NCI-H1092 (cell line): Measurements from ENCODE around the gene MAST4.

Experiments used
- DNase-seq: peaks from one replicate; lab custom pipeline; 2025; lab: John Stamatoyannopoulos, UW

Gene MAST4

DNA sequence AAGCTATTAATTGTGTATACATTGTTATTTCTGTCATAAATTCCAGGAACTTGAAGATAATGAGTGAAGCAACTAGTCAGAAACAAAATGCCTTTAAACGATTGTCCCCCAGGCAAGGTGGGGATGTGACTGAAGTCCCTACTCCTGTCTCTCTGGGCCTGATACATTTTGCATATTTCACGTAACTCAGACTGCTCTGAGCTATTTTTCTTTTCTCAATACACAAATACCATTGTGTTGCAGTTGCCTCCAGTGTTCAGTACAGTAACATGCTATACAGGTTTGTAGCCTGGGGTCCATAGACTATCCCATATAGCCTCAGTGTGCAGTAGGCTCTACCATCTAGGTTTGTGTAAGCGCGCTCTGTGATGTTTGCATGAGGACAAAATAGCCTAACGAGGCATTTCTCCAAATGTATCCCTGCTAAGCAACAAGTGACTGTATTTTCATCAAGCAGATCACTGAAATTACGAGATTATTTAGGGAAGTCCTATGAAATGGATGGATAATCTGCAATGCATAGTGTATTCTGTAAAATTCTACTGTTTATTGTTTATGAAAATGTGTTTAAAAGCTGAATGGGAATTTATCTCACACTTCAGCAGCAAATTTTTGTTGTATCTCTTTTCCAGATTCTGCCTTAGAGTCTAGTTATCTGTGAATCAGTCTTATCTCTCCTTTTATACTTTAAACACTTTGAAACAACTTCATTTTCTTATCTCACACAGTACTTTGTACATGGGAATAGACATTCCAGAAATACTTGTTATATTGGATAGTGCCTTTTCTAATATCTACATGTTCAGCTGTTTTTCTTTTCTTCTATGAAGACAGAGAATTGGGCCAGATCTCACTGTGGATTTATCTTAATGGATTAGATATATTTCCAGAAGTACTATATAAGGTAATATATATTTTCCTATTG lies 449.9 kb downstream of the MAST4 start:
- DNase-seq: no peak

DNA sequence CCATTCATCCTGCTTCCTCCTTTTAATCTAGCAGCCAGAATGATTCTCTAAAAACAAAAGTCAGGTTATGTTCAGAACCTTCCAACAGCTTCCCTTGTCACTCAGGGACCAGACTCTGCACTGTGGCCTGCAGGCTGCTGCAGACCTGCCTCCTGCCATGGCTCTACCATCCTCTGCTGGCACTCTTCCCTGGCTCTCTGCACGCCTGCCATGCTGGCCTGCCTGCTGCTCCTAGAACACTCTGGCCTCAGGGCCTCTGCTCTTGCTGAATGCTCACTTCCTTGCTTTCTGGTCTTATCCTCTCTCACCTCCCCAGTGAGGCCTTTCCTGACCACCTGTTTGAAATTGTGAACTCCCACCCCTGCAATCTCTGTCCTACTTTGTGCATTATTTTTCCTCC lies 451.0 kb downstream of the MAST4 start:
- no peak for DNase-seq

- DNase-seq: no peak
Measured at GRCh38 chr5:67047616-67048015, 451.4 kb downstream of the MAST4 start.

- DNase-seq: no peak
Measured at GRCh38 chr5:67050125-67050524, 453.9 kb downstream of the MAST4 start.

- DNase-seq: no peak
Measured at GRCh38 chr5:67050635-67051034, 454.4 kb downstream of the MAST4 start.

DNA sequence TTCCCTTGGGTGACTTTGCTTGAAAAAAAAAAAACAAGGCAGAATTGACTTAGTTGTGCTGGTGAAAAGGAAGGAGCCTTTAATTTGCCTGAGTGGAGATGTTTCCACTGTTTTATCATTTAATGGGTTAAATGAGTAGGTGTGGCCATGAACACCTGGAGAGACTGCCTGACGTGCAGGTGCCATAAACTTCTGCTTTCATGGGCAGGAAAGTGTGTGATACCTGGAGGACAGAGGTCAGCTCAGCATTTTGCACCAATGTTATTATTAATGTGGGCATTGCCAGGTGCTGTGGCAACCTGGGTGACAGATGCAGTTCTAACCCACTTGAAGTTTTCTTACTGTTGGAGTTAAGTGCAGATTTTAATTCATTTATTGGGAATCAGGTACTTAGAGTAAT lies 455.0 kb downstream of the MAST4 start:
- DNase-seq: no peak

DNA sequence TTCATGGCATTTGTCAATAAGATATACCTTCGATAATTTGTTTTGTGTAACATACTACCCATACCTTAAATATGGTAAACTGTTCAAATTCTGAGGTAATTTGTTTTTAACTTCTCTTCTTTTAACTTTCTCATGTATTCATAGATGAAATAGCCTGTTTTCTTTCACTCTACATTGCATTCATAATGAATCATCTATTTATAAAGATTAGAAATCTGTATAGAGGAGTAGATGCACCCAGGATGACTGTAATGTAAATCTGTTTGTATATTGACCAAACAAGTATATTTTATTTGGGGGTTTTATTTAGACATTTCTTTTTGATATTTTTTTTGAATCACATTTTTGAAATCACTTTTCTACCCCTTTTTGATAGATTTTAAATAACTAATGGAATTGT lies 455.8 kb downstream of the MAST4 start:
- DNase-seq: no peak

DNA sequence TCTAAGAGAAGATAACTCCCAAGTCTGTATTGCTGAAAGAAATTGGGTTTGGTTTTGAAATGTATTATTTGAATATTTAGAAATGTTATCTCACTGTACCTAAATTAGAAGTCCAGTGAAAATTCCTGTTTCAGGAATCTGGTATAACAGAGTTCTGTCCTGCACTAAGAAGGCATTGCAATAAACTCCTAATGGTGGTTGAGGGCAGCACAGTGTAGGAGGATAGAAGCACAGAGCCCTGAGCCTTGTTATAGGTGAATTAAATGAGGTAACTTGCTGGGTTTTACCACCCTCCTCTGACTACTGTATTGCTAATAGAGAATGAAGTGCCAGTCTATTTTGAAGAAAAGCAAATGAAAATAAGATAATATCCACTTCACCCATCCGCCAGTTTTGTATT lies 457.0 kb downstream of the MAST4 start:
- DNase-seq: no peak

GRCh38 chr5:67058998-67059743 lies 463.0 kb downstream of the MAST4 start:
- DNase-seq: no peak

- no peak for DNase-seq
Measured at GRCh38 chr5:67059744-67060490, 463.7 kb downstream of the MAST4 start.

DNA sequence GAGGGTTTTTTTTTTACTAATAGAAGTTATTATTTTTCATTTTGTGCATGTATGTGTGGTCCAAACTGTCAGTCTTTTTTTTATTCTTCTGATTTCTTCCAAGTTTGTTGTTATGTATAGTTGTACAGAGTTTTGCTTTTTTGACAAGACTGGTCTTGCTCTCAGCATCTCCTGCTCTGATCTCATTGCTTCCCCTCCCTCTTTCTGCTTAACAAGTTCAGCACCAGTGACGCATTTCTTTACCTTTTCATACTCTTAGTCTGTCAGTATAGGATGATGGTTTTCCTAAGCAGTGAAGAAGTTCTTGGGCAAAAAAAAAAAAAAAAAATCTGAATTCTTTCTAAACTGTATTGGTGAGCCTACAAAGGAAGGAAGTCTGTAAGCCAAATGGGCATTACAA lies 465.3 kb downstream of the MAST4 start:
- DNase-seq: no peak

DNA sequence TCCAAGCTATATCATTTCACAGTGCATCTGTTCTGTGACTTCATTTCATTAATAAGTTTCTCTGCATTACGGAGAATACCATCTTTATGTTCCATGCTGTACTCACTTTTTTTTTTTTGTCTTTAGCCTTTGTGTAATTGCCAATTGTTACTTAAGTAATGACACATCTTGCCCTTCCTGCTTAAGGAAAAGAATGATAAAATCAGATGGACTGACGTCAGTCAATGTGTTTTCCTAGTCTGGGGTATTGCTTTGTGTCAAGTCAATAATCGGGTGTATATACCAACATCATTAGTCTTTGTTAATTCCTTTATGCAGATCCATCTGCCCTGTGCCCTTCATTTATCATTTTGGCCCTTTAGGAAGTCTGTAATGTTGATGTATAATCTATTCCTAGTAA lies 466.9 kb downstream of the MAST4 start:
- no peak for DNase-seq

DNA sequence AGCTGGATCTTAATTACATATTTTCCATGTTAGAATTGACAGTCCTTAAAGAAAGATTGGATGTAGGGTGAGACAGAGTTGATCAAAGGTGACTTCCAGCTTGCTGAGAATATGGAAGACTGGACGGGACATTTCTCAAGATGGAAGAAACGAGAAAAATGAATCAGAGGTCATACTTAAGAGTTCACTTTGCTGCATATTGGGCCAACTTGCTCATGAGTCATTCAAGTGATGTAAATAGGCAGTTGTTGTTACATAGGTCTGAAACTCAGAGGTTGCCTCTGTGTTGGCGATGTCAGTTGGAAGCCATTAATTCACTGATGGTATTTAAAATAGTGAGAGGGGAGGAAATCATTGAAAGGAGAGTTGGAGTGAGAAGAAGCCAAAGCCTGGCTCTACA lies 467.6 kb downstream of the MAST4 start:
- no peak for DNase-seq

- no peak for DNase-seq
Measured at GRCh38 chr5:67065237-67065636, 469.0 kb downstream of the MAST4 start.

DNA sequence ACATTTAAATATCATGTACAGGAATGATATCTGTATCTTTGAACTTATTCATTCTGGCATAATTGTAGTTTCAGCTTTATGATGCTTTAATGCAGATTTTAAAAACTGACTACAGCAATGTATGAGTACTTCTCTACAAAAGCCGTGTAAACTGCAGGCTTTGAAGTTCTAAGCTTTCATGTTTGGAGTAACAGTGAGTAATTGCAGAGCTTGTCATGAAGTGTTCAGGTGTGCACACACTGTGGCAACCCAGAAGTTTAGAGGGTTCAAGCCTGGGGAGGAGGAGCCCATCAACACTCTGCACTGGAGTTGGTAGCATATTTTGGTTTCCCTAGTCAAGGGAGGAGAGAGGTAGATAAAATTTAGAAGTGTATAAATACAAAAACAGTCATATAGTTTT lies 469.5 kb downstream of the MAST4 start:
- no peak for DNase-seq

DNA sequence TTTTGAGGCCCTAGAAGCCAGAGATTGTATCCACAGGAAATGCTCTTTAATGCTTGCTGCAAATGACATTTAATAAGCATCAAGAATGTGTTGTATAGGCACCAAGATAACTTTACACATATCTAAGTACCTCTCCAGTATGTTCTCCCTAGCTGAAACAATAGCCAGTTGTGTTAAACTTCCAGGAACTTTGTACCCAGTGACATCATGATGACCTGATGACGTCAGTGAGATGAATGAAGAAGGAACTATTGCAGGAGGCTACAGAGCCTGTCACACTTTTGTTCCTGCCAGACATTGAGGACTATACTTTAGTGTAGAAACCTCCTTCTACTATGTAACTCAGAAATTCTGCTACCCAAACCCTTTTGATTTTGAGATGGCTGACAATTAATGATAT lies 470.6 kb downstream of the MAST4 start:
- DNase-seq: no peak

- DNase-seq: no peak
Measured at GRCh38 chr5:67073045-67073680, 477.0 kb downstream of the MAST4 start.

DNA sequence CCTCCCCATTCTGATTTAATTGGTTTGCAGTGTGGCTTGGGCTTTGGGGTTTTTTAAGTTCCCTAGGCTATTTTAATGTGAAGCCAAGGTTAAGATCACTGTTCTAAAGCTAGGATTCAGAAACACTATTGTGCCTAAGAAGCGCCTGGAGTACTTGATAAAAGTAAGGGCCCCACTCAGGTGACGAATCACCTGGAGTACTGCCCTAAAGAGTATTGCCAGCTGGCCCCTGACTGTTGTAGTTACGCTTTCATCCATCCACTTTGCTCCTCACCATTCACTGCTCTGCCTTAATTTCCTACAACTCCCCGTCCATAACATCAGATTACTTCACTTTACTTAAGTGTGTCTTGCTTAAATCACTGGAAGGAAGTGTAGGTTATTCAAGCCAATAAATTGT lies 481.1 kb downstream of the MAST4 start:
- no peak for DNase-seq

- no peak for DNase-seq
Measured at GRCh38 chr5:67081261-67081660, 485.1 kb downstream of the MAST4 start.

GRCh38 chr5:67082941-67083340 lies 486.7 kb downstream of the MAST4 start:
- DNase-seq: no peak

GRCh38 chr5:67085616-67086015 lies 489.4 kb downstream of the MAST4 start:
- DNase-seq: no peak

DNA sequence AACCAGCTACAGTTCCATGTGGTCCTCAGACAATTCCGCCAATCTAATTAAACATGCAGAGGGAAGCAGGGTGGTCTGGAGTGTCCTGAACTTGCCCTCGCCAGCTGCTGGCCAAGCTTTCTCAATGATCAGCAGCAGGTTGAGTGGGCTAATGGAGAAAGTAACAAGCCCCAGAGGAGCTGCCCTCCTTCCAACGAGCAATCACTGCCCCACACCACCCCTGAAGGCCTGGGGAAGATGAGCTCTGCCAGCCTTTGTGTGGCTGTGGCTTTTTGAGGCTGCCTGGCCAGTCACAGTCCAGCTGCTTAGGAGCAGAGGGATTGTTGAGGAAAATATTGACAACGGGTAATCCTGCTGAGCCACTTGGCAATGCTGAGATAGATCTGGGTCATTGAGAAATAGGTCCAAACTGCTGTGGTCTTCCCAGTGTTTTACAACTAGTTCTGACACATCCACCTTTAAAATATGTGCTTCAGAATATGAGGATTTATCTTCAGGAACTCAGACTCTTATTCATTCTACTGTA lies 493.1 kb downstream of the MAST4 start:
- DNase-seq: no peak
